MM.1S (cell line): Measurements from ENCODE around the gene GLUL.
A peak's percentile ranks its signal among the peaks of the same experiment; 100 is the strongest.

Source experiments
- DNase-seq: peaks from one replicate; pipeline ENCODE4 v3.0.0-alpha.2; 2015
- H2AFZ ChIP-seq: fragments of 300-600 bp; sonication (generic); 2 replicates; pipeline ENCODE4 v1.6.0; 2016; ENCODE audit warnings: antibody characterized with exemption, low read length
- H3F3A ChIP-seq: fragments of 300-600 bp; sonication (generic); 2 replicates; pipeline ENCODE4 v1.6.1; 2016; ENCODE audit warnings: mild to moderate bottlenecking, antibody characterized with exemption, low read length, moderate library complexity, mixed read lengths; ENCODE audit not compliant: insufficient read depth
- H3K27ac ChIP-seq: fragments of 300-600 bp; sonication (generic); 2 replicates; pipeline ENCODE4 v1.5.1; 2016; ENCODE audit warnings: mild to moderate bottlenecking, low read length
- H3K27me3 ChIP-seq: fragments of 300-600 bp; sonication (generic); replicated peaks from 2 replicates; pipeline ENCODE4 v1.6.0; 2016; ENCODE audit warnings: low read length; ENCODE audit not compliant: insufficient read depth
- H3K36me3 ChIP-seq: fragments of 300-600 bp; sonication (generic); replicated peaks from 2 replicates; pipeline ENCODE4 v1.6.1; 2016; ENCODE audit warnings: mild to moderate bottlenecking, low read length, mixed read lengths; ENCODE audit not compliant: insufficient read depth
- H3K4me1 ChIP-seq: fragments of 300-600 bp; sonication (generic); 2 replicates; pipeline ENCODE4 v1.6.1; 2016; ENCODE audit warnings: low read length, mixed read lengths
- H3K4me2 ChIP-seq: fragments of 300-600 bp; sonication (generic); 2 replicates; pipeline ENCODE4 v1.6.0; 2016; ENCODE audit warnings: low read depth, low read length
- H3K4me3 ChIP-seq: fragments of 300-600 bp; sonication (generic); 2 replicates; pipeline ENCODE4 v1.5.1; 2016; ENCODE audit warnings: low read length, mixed read lengths
- H3K79me2 ChIP-seq: fragments of 300-600 bp; sonication (generic); 2 replicates; pipeline ENCODE4 v1.6.1; 2016; ENCODE audit warnings: mixed run types, low read length, mixed read lengths
- H3K9ac ChIP-seq: fragments of 300-600 bp; sonication (generic); 2 replicates; pipeline ENCODE4 v1.6.1; 2016; ENCODE audit warnings: low read length, mixed read lengths
- H3K9me2 ChIP-seq: fragments of 300-600 bp; sonication (generic); replicated peaks from 2 replicates; pipeline ENCODE4 v1.6.1; 2016; ENCODE audit warnings: mild to moderate bottlenecking, low read length, mixed read lengths; ENCODE audit not compliant: insufficient read depth
- H3K9me3 ChIP-seq: fragments of 300-600 bp; sonication (generic); replicated peaks from 2 replicates; pipeline ENCODE4 v1.6.1; 2016; ENCODE audit warnings: mild to moderate bottlenecking, low read length, mixed read lengths; ENCODE audit not compliant: insufficient read depth
- H4K20me1 ChIP-seq: fragments of 300-600 bp; sonication (generic); 2 replicates; pipeline ENCODE4 v1.6.1; 2016; ENCODE audit warnings: mild to moderate bottlenecking, low read length, moderate library complexity, mixed read lengths; ENCODE audit not compliant: insufficient read depth
- EZH2 ChIP-seq: fragments of 300-600 bp; sonication (generic); optimal IDR thresholded peaks from 2 replicates; pipeline ENCODE3; 2017; ENCODE audit warnings: low read depth, mild to moderate bottlenecking, antibody characterized with exemption, low read length, mixed read lengths
- EZH2phosphoT487 ChIP-seq: fragments of 300-600 bp; sonication (generic); IDR thresholded peaks from 2 replicates; pipeline ENCODE4 v1.6.1; 2018; ENCODE audit warnings: antibody characterized with exemption, low read length
- TF ChIP-seq, protein P1 (sequence below): fragments of 300-600 bp; sonication (generic); IDR thresholded peaks from 2 replicates; pipeline ENCODE4 v1.5.1; 2016; ENCODE audit warnings: antibody characterized with exemption, low read length, mixed read lengths

Gene GLUL

DNA sequence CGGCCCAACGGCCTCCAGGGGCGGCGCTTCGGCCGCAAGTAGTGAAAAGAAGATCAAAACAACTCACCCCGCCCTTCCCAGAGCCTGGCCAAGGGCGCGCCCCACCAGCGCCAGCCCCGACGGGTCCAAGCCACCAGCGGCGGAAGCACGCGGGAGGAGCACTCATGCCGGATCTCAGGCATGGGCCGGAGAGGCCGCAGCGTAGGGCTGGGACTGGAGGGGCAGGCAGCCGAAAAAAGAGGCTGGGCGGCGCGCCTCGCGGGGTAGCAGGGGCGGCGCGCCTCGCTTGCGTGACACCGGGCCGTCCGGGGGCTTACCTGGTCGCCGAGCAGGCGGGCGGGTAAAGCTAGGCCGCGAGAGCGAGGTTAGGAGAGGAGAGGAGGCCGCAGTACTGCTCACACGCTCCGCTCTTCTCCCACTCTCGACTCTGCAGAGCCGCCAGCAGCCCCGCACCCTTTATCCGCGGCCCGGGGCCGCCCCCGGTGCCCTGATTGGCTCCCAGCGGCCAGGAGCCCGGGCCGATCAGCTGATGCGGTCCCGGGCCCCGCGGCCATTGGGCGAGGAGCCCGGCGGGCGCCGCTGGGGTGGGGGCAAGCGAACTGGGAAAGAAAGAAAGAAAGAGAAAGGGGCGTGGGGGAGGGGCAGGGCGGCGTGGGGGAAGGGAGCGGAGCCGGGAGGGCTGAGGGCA, at the start of gene GLUL:
Gene GLUL (minus strand): TSS at position 429 of the 688 bp plus-strand sequence. CDS start 3,053 bp downstream, outside the sequence.
- peak within 1 kb of the TSS; percentile 72 for H3K27ac ChIP-seq
- H3K79me2 ChIP-seq: peaks cover 25% of the 10 kb centered on the region
- H3K36me3 ChIP-seq: peaks cover 13% of the 10 kb centered on the region
- peak within 1 kb of the TSS; percentile 88 for H2AFZ ChIP-seq
- H3K4me1 ChIP-seq: peaks cover 5% of the 10 kb centered on the region; the same call in 1 of the 2 replicates
- no peaks in the 10 kb centered on the region for H3K9me2 ChIP-seq
- no peaks in the 10 kb centered on the region for H3K27me3 ChIP-seq
- no peaks in the 10 kb centered on the region for H4K20me1 ChIP-seq
- H3K4me2 ChIP-seq: peak within 1 kb of the TSS; percentile 97
- H3K9me3 ChIP-seq: no peaks in the 10 kb centered on the region
- DNase-seq: peak; percentile 93
- peak within 1 kb of the TSS; percentile 78 for H3K4me3 ChIP-seq
- TF ChIP-seq, protein P1, sequence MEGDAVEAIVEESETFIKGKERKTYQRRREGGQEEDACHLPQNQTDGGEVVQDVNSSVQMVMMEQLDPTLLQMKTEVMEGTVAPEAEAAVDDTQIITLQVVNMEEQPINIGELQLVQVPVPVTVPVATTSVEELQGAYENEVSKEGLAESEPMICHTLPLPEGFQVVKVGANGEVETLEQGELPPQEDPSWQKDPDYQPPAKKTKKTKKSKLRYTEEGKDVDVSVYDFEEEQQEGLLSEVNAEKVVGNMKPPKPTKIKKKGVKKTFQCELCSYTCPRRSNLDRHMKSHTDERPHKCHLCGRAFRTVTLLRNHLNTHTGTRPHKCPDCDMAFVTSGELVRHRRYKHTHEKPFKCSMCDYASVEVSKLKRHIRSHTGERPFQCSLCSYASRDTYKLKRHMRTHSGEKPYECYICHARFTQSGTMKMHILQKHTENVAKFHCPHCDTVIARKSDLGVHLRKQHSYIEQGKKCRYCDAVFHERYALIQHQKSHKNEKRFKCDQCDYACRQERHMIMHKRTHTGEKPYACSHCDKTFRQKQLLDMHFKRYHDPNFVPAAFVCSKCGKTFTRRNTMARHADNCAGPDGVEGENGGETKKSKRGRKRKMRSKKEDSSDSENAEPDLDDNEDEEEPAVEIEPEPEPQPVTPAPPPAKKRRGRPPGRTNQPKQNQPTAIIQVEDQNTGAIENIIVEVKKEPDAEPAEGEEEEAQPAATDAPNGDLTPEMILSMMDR: no peak
- TF ChIP-seq EZH2phosphoT487 (no peak), EZH2 (no peak)
- peak within 1 kb of the TSS; percentile 84 for H3K9ac ChIP-seq
- peaks cover 7% of the 10 kb centered on the region; the same call in 1 of the 2 replicates for H3F3A ChIP-seq

DNA sequence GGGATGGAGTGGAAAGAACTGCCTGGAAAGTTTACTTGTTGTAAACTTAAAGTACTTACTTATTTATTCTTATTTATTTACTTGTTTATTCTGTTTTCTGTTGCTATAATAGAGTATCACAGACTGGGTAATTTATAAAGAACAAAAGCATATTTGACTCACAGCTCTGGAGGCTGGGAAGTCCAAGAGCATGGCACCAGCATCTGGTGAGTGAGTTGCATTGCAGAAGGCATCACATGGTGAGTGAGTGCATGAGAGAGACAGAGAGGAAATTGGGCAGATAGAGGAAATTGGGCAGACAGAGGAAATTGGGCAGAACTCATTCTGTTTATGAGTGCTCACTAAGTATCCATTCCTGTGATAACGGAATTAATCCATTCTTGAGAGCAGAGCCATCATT, 46.7 kb upstream of the GLUL start:
- no peaks in the 10 kb centered on the region for H3K4me1 ChIP-seq
- no peaks in the 10 kb centered on the region for H3K79me2 ChIP-seq
- no peak overlapping the region for H2AFZ ChIP-seq
- no peaks in the 10 kb centered on the region for H3F3A ChIP-seq
- no peak overlapping the region for H3K9ac ChIP-seq
- no peak overlapping the region for H3K27ac ChIP-seq
- no peaks in the 10 kb centered on the region for H3K27me3 ChIP-seq
- no peak overlapping the region for H3K4me2 ChIP-seq
- no peaks in the 10 kb centered on the region for H4K20me1 ChIP-seq
- H3K4me3 ChIP-seq: no peak overlapping the region
- no peaks in the 10 kb centered on the region for H3K9me2 ChIP-seq
- no peak for DNase-seq
- H3K9me3 ChIP-seq: no peaks in the 10 kb centered on the region
- no peaks in the 10 kb centered on the region for H3K36me3 ChIP-seq
- TF ChIP-seq EZH2phosphoT487 (no peak), EZH2 (no peak)
- TF ChIP-seq, protein P1: no peak

DNA sequence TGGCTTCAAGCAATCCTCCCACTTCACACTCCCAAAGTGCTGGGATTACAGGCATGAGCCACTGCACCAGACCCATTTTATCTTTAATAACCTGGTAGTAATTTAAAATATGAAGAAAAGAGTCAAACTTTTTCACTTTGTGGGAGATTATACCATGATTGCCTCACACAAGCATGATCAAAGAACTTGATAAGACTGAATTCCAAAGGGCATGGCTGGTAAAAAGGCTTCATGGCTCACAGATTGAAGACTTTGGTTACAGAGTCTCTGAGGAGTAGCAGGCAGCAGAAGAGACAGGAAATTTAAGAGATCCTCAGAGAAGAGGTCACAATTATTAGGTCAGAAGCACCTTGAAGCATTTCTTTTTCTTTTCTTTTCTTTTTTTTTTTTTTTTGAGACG, 42.0 kb upstream of the GLUL start:
- Histone ChIP-seq H3K9me3 (no peaks in the 10 kb centered on the region), H3K79me2 (no peaks in the 10 kb centered on the region), H3K9me2 (no peaks in the 10 kb centered on the region), H3K4me3 (no peak overlapping the region), H3K9ac (no peak overlapping the region), H4K20me1 (no peaks in the 10 kb centered on the region), H3F3A (no peaks in the 10 kb centered on the region), H3K36me3 (no peaks in the 10 kb centered on the region), H2AFZ (no peak overlapping the region), H3K27me3 (no peaks in the 10 kb centered on the region), H3K4me1 (peaks cover 5% of the 10 kb centered on the region), H3K4me2 (no peak overlapping the region), H3K27ac (no peak overlapping the region)
- TF ChIP-seq EZH2phosphoT487 (no peak), EZH2 (no peak)
- TF ChIP-seq, protein P1: no peak
- no peak for DNase-seq
